ENCODE results near the gene ACTG1.
"Not testable (repeated sequence)": the region's sequence is repeated elsewhere in the genome, so short reads cannot be mapped to it uniquely, and the experiment has no call there.

Gene ACTG1

GRCh38 chr17:81531998-81532404, 19.4 kb upstream of the ACTG1 start:
- DNase-seq; H3K36me3 ChIP-seq (ENCODE audit: control insufficient read depth, insufficient read depth, low read length); H3K27me3 ChIP-seq (replicated peaks; ENCODE audit: control insufficient read depth, insufficient read depth, low read length, poor library complexity, severe bottlenecking); H3K4me1 ChIP-seq (ENCODE audit: control insufficient read depth, insufficient read depth, low read length, poor library complexity, severe bottlenecking); H3K9me3 ChIP-seq (ENCODE audit: control insufficient read depth, low read length); H3K4me3 ChIP-seq (ENCODE audit: insufficient read depth, low read depth, low read length, poor library complexity, severe bottlenecking); H3K27ac ChIP-seq (ENCODE audit: insufficient read depth, low read length, poor library complexity, severe bottlenecking): not testable (repeated sequence)

DNA sequence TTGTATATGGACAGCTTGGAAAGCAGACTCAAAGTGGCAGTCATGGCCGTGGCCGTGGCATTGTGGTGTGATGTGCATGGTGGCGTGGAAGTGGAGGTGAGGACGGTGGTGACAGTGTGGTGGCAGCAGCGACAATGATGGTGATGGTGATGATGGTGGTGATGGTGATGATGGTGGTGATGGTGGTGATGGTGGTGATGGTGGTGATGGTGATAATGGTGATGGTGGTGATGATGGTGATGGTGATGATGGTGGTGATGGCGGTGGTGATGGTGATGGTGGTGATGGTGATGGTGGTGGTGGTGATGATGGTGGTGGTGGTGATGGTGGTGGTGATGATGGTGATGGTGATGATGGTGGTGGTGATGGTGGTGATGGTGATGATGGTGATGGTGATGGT, 18.4 kb upstream of the ACTG1 start:
- H3K9me3 ChIP-seq (ENCODE audit: control insufficient read depth, low read length); H3K4me3 ChIP-seq (ENCODE audit: insufficient read depth, low read depth, low read length, poor library complexity, severe bottlenecking); DNase-seq; H3K36me3 ChIP-seq (ENCODE audit: control insufficient read depth, insufficient read depth, low read length); H3K4me1 ChIP-seq (ENCODE audit: control insufficient read depth, insufficient read depth, low read length, poor library complexity, severe bottlenecking); H3K27ac ChIP-seq (ENCODE audit: insufficient read depth, low read length, poor library complexity, severe bottlenecking); H3K27me3 ChIP-seq (replicated peaks; ENCODE audit: control insufficient read depth, insufficient read depth, low read length, poor library complexity, severe bottlenecking): not testable (repeated sequence)

- no peak for DNase-seq
- Histone ChIP-seq H3K4me1 (ENCODE audit: control insufficient read depth, insufficient read depth, low read length, poor library complexity, severe bottlenecking) (no peaks in the 10 kb centered on the region), H3K27me3 (replicated peaks; ENCODE audit: control insufficient read depth, insufficient read depth, low read length, poor library complexity, severe bottlenecking) (peaks cover 9% of the 10 kb centered on the region)
Observed at GRCh38 chr17:81529437-81529803, 16.8 kb upstream of the ACTG1 start.

GRCh38 chr17:81528651-81529436, 16.2 kb upstream of the ACTG1 start:
- Histone ChIP-seq H3K4me3 (ENCODE audit: insufficient read depth, low read depth, low read length, poor library complexity, severe bottlenecking) (no peak overlapping the region), H3K36me3 (ENCODE audit: control insufficient read depth, insufficient read depth, low read length) (no peaks in the 10 kb centered on the region), H3K9me3 (ENCODE audit: control insufficient read depth, low read length) (no peaks in the 10 kb centered on the region), H3K4me1 (ENCODE audit: control insufficient read depth, insufficient read depth, low read length, poor library complexity, severe bottlenecking) (no peaks in the 10 kb centered on the region), H3K27ac (ENCODE audit: insufficient read depth, low read length, poor library complexity, severe bottlenecking) (no peak overlapping the region), H3K27me3 (replicated peaks; ENCODE audit: control insufficient read depth, insufficient read depth, low read length, poor library complexity, severe bottlenecking) (peaks cover 11% of the 10 kb centered on the region)
- DNase-seq = no peak

More at GRCh38 chr17:81529437-81529803, 16.8 kb upstream of the ACTG1 start:
- no peaks in the 10 kb centered on the region for H3K9me3 ChIP-seq (ENCODE audit: control insufficient read depth, low read length)
- no peak overlapping the region for H3K4me3 ChIP-seq (ENCODE audit: insufficient read depth, low read depth, low read length, poor library complexity, severe bottlenecking)
- no peaks in the 10 kb centered on the region for H3K36me3 ChIP-seq (ENCODE audit: control insufficient read depth, insufficient read depth, low read length)
- H3K27ac ChIP-seq (ENCODE audit: insufficient read depth, low read length, poor library complexity, severe bottlenecking) = no peak overlapping the region

GRCh38 chr17:81528384-81528650, 15.7 kb upstream of the ACTG1 start:
- H3K4me1 ChIP-seq (ENCODE audit: control insufficient read depth, insufficient read depth, low read length, poor library complexity, severe bottlenecking) = no peaks in the 10 kb centered on the region
- no peak overlapping the region for H3K27ac ChIP-seq (ENCODE audit: insufficient read depth, low read length, poor library complexity, severe bottlenecking)
- peaks cover 11% of the 10 kb centered on the region for H3K27me3 ChIP-seq (replicated peaks; ENCODE audit: control insufficient read depth, insufficient read depth, low read length, poor library complexity, severe bottlenecking)
- DNase-seq = no peak
- H3K36me3 ChIP-seq (ENCODE audit: control insufficient read depth, insufficient read depth, low read length) = no peaks in the 10 kb centered on the region
- H3K9me3 ChIP-seq (ENCODE audit: control insufficient read depth, low read length) = no peaks in the 10 kb centered on the region
- H3K4me3 ChIP-seq (ENCODE audit: insufficient read depth, low read depth, low read length, poor library complexity, severe bottlenecking) = no peak overlapping the region

DNA sequence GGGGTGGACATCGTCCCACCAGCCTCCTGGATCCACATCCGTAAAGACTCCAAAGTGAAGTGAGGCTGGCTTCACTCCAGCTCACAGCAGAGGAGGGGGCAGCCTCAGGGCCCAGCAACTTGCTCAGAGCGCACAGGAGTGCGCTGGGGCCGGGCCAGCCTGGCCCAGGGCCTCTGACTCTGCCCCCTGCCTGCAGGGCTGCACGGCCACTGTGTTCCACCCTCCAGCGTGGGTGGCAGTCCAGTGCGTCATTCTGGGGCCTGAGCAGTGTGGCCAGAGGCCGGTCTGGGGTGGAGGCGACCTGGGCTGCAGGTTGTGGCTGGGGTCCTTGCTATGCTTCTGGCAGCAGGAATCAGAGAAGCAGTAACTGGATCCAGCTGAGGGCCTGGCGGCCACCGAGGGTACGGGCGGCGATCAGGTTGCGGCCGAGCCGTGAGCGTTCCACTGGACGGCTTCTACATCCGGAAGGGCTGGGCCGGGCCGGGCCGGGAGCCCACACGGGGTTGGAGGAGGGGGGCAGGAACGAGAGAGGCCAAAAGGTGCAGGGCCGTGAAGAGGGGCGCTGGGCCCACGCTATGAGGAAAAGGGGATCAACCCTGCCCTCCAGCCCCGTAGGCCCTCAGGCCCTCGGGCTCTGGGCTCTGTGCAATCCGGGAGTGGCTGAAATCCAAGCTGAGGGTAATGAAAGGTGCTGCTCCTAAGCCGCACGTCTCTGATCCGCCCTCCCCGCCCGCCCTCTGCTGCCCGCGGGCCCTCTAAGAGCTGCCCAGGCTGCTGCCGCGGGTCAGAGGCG, 15.2 kb upstream of the ACTG1 start, which contains the start of gene FSCN2:
Gene FSCN2, plus strand, starts transcription at position 787 of the 793 bp plus-strand sequence. CDS start 155 bp downstream, outside the sequence.
- Histone ChIP-seq H3K36me3 (ENCODE audit: control insufficient read depth, insufficient read depth, low read length) (no peaks in the 10 kb centered on the region), H3K27me3 (replicated peaks; ENCODE audit: control insufficient read depth, insufficient read depth, low read length, poor library complexity, severe bottlenecking) (peaks cover 11% of the 10 kb centered on the region), H3K4me3 (ENCODE audit: insufficient read depth, low read depth, low read length, poor library complexity, severe bottlenecking) (no peak within 1 kb of the TSS), H3K27ac (ENCODE audit: insufficient read depth, low read length, poor library complexity, severe bottlenecking) (no peak within 1 kb of the TSS), H3K4me1 (ENCODE audit: control insufficient read depth, insufficient read depth, low read length, poor library complexity, severe bottlenecking) (no peaks in the 10 kb centered on the region), H3K9me3 (ENCODE audit: control insufficient read depth, low read length) (no peaks in the 10 kb centered on the region)
- DNase-seq = no peak

DNA sequence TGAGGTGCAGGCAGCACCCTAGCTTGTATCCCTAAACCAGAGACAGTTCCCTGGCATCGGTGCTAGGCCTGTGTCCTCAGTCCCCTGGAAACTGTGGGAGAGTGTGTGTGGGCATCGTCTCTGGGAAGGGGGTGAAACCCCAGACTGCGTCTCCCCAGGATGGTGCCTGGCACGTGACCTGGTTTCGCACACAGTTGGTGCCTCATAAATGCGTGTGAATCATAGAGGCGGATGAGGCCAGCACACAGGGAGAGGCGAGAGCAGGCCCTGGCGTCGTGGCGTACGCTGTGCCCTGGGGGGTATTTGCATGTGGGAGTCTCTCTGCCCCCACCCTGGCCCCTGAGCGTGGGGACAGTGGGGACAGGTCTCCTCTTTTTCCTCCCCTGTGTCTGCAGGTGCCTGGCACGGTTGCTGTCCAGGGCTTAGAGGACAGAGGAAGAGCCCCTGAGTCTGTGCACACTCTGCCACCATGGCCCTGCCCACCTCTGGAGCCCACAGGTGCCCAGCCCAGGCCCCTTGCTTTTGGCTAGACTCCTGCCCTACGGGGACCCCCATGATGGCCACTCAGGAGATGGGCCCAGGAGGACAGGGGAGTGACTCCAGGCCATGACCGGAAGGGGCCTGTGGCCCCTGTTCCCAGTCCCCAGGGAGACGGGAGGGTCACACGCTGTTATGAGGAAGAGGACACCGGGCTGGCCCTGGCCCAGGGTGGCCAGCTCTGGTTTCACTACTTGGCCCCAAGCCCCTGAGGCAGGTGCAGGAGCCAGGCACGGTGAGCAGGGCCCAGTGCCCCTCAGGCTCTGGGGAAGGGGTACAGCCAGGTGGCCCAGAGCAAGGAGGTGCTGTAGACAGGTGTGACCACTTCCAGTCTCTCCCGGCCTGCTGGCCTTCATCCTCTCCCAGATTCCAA, 14.3 kb upstream of the ACTG1 start:
- Histone ChIP-seq H3K27me3 (replicated peaks; ENCODE audit: control insufficient read depth, insufficient read depth, low read length, poor library complexity, severe bottlenecking) (peaks cover 11% of the 10 kb centered on the region), H3K27ac (ENCODE audit: insufficient read depth, low read length, poor library complexity, severe bottlenecking) (no peak overlapping the region), H3K9me3 (ENCODE audit: control insufficient read depth, low read length) (no peaks in the 10 kb centered on the region), H3K4me1 (ENCODE audit: control insufficient read depth, insufficient read depth, low read length, poor library complexity, severe bottlenecking) (no peaks in the 10 kb centered on the region), H3K36me3 (ENCODE audit: control insufficient read depth, insufficient read depth, low read length) (no peaks in the 10 kb centered on the region), H3K4me3 (ENCODE audit: insufficient read depth, low read depth, low read length, poor library complexity, severe bottlenecking) (no peak overlapping the region)
- DNase-seq = no peak

DNA sequence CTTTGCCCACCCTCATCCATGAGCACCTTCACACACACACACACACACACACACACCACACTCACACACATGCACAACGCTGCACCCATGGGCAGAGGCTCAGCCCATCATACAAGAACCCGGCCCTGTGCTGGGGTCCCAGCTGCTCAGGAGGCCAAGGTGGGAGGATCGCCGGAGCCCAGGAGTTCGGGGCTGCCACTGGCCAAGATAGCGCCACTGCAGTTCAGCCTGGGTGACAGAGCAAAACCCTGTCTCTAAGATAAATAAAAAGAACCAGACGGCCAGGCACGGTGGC, 12.2 kb upstream of the ACTG1 start:
- no peaks in the 10 kb centered on the region for H3K9me3 ChIP-seq (ENCODE audit: control insufficient read depth, low read length)
- no peaks in the 10 kb centered on the region for H3K36me3 ChIP-seq (ENCODE audit: control insufficient read depth, insufficient read depth, low read length)
- H3K4me1 ChIP-seq (ENCODE audit: control insufficient read depth, insufficient read depth, low read length, poor library complexity, severe bottlenecking) = peaks cover under 1% of the 10 kb centered on the region
- peaks cover 11% of the 10 kb centered on the region for H3K27me3 ChIP-seq (replicated peaks; ENCODE audit: control insufficient read depth, insufficient read depth, low read length, poor library complexity, severe bottlenecking)
- no peak for DNase-seq
- no peak overlapping the region for H3K27ac ChIP-seq (ENCODE audit: insufficient read depth, low read length, poor library complexity, severe bottlenecking)
- no peak overlapping the region for H3K4me3 ChIP-seq (ENCODE audit: insufficient read depth, low read depth, low read length, poor library complexity, severe bottlenecking)

DNA sequence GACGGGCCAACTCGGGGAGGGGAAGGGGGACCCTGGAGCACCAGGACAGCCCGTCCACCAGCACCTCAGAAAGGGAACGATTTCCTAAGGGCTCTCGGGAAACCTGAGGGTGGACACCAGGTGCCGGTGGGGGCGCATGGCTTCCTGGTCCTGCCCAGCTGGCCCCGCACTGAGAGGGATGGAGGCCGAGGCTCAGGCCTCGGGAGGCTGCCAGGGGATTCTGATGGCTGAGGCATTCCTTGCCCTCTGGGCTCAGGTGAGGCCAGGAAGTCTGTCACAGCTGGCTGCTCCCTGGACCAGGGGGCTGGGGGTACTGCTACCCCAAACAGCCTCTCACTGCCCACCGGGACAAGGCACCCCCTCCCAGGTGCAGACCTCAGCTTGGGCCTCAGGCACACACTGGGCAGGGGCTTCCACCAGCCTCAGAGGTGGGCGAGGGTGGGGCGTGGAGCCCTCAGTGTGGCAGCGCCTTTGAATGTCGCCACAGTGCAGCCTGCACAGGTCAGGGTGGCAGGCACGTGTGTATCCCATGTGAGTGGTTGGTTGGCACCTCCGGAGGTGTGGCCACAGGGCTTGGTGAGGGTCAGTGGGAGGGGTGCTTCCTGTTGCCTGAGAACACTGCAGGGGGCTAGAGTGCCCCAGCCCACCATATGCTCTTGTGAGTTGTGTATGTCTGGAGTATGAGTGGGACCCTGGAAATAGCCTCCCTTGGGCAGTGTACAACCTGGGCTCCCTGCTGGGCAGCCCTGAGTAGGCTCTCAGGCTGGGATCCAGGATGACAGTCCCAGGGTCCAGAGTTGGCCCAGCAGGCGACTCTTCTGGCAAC, 11.7 kb upstream of the ACTG1 start:
- H3K36me3 ChIP-seq (ENCODE audit: control insufficient read depth, insufficient read depth, low read length) = no peaks in the 10 kb centered on the region
- H3K27ac ChIP-seq (ENCODE audit: insufficient read depth, low read length, poor library complexity, severe bottlenecking) = no peak overlapping the region
- no peaks in the 10 kb centered on the region for H3K9me3 ChIP-seq (ENCODE audit: control insufficient read depth, low read length)
- DNase-seq = no peak
- H3K27me3 ChIP-seq (replicated peaks; ENCODE audit: control insufficient read depth, insufficient read depth, low read length, poor library complexity, severe bottlenecking) = peaks cover 11% of the 10 kb centered on the region
- peaks cover 5% of the 10 kb centered on the region for H3K4me1 ChIP-seq (ENCODE audit: control insufficient read depth, insufficient read depth, low read length, poor library complexity, severe bottlenecking)
- H3K4me3 ChIP-seq (ENCODE audit: insufficient read depth, low read depth, low read length, poor library complexity, severe bottlenecking) = no peak overlapping the region
